CD4-positive, alpha-beta T cell treated with Interleukin-15 for 4 hours (primary cell): ENCODE results near the gene POR.

Experiments used
- DNase-seq: peaks from one replicate; pipeline ENCODE4 v3.0.0-alpha.2; 2020; ENCODE audit warnings: low spot score

POR gene

GRCh38 chr7:75979759-75980429 is 64.9 kb downstream of the POR start:
- no peak for DNase-seq

DNA sequence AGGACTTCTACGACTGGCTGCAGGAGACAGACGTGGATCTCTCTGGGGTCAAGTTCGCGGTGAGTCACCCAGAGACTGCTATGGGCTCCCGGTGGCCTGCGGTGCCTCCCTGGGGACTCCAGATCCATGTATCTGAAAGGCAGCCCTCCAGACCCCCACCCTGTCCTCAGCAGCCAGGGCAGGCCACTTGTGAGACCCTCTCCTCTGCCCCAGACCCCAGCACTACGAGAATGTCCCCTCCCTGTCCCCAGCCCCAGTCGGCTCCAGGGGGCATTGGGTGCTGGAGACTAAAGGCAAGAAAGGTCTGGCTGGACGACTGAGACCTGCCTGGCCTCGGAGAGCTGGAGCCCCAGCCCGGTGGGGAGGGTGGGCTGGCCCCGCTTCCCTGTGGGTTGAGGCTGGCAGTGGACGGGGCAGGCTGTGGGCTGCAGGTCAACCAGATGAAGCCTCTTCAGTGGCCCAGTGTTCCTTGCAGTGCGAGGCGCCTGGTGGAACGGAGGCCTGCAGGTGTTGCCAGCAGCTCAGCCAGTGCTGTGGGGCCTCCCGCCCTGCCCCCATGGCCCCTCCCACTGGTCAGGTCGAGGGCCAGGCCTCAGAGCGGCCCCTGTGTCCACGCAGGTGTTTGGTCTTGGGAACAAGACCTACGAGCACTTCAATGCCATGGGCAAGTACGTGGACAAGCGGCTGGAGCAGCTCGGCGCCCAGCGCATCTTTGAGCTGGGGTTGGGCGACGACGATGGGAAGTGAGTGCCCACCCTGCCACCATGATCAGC is 65.7 kb downstream of the POR start:
- no peak for DNase-seq

- no peak for DNase-seq
Measured at GRCh38 chr7:75981203-75981452, 66.2 kb downstream of the POR start.

DNA sequence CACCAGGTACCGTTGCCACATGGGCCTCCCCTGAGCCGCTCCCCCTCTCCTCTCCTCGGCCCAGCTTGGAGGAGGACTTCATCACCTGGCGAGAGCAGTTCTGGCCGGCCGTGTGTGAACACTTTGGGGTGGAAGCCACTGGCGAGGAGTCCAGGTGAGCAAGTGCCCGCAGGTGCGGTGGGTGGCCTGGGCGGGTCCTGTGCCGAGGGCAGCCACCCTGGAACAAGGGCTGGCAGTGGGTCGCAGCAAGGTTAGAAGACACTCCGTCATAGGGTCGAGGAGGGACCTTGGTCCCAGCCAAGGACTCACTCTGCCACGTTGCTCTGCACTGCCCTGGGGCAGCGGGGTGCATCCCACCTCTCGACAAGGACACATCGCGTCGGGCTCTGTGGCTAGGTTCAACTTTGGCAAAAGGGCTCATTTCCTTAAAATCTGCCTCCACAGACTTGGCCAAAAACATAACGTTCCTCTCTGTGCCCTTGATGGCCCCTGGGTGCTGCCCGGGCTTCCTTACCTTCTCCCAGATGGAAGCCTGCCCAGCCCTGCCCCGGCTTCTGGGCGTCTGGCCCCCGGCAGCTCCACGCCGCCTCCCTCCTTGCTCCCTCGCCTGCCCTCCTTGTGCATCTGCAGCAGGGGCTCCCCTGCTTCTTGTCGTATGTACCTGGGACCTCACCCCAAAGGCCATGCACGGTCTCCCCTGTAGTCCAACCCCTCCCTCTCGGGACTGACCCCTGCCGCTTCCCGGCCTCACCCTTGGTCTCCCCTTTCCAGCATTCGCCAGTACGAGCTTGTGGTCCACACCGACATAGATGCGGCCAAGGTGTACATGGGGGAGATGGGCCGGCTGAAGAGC is 66.7 kb downstream of the POR start:
- no peak for DNase-seq

GRCh38 chr7:75982306-75983064 is 67.5 kb downstream of the POR start:
- DNase-seq, result no peak

DNA sequence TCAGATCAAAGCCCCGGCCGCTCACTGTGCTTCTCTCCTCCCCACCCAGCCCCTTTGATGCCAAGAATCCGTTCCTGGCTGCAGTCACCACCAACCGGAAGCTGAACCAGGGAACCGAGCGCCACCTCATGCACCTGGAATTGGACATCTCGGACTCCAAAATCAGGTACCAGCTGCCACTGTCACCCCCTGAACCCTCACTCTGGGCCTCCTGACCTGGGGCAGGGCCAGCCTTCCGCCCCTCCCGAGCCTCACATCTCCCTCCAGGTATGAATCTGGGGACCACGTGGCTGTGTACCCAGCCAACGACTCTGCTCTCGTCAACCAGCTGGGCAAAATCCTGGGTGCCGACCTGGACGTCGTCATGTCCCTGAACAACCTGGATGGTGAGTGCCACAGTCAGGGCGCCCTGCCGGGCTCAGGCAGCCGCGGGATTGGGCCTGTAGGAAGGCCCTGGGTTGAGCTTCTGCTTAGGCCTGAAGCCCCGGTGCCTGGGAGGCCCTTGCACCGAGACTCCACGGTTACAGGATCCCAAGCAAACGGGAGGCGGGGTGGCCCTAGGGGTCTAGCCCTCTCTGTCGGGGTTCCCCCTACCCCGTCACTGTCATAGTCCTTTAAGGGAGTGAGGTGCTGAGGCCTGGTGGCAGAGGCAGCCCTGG is 68.6 kb downstream of the POR start:
- no peak for DNase-seq

GRCh38 chr7:75984130-75985008 is 69.4 kb downstream of the POR start:
- DNase-seq, result no peak

- DNase-seq, result no peak
Measured at GRCh38 chr7:75985009-75985517, 70.1 kb downstream of the POR start.

- DNase-seq, result no peak
Measured at GRCh38 chr7:75985518-75986146, 70.7 kb downstream of the POR start.

GRCh38 chr7:75986147-75986781 is 71.3 kb downstream of the POR start:
- DNase-seq, result no peak

GRCh38 chr7:75987026-75987804 is 72.3 kb downstream of the POR start:
- DNase-seq, result no peak

- no peak for DNase-seq
Measured at GRCh38 chr7:75987805-75988567, 73.0 kb downstream of the POR start.

DNA sequence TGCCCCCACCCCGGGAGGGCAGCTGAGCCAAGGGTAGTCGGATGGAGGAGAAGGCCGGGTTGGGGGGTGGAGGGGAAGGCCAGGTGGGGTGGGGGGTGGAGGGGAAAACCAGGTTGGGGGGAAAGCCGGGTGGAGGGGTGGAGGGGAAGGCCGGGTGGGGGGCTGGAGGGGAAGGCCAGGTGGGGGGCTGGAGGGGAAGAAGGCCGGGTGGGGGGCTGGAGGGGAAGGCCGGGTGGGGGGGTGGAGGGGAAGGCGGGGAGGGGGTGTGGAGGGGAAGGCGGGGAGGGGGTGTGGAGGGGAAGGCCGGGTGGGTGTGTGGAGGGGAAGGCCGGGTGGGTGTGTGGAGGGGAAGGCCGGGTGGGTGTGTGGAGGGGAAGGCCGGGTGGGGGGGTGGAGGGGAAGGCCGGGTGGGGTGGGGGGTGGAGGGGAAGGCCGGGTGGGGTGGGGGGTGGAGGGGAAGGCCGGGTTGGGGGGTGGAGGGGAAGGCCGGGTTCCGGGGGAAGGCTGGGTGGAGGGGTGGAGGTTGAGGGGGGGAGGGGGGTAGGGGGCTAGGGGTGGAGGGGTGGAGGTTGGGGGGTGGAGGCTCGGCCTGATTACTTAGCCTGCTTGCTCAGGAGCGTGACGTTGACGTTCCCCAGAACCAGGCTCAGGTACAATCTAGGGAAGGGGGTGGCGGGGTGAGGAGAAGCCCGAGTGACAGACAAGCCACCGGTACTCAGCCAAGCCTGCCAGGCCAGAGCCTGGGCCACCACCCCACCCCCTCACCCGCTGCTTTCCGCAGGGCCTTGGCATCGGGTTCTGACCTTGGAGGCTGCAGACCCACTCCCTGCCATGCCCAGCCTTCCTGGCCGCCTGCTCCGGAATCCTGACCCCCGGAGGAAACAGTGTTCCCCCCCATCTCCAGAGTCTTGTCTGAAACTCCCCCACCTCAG is 73.9 kb downstream of the POR start:
- no peak for DNase-seq

- DNase-seq, result no peak
Measured at GRCh38 chr7:75989500-75990388, 74.8 kb downstream of the POR start.

GRCh38 chr7:75991531-75992082 is 76.7 kb downstream of the POR start:
- DNase-seq, result no peak
